ENCODE results near the gene CERS6.

The CERS6 gene

DNA sequence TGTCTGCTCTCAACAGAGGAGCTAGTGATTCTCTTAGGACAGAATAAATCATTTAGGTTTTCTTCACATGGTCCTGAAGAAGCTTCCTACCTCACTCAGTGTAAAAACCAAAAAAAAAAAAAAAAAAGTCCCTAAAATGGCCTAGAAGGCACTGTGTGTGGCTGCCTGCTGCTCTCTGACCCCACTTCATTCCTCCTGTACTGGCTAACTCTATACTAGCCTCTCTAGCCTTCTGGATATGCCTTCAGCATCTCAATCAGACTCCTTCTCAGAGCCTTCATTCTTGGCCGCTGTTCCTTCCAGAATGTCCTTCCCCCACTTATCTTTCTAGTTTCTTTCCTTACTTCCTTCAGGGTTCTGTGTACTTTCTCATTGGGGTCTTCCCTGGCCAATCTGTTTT is 82.1 kb downstream of the CERS6 start:
- TF ChIP-seq GATA2 (IDR thresholded peaks at IDR 0.05; ENCODE audit: low read depth, low read length) (no peak), GATA3 (IDR thresholded peaks at IDR 0.05; ENCODE audit: low read depth, low read length) (no peak)

- no peak for TF ChIP-seq GATA2 (IDR thresholded peaks at IDR 0.05; ENCODE audit: low read depth, low read length)
Observed at GRCh38 chr2:168538534-168538933, 82.5 kb downstream of the CERS6 start.

GRCh38 chr2:168539945-168540344 is 83.9 kb downstream of the CERS6 start:
- TF ChIP-seq GATA2 (IDR thresholded peaks at IDR 0.05; ENCODE audit: low read depth, low read length): no peak
- TF ChIP-seq GATA3 (IDR thresholded peaks at IDR 0.05; ENCODE audit: low read depth, low read length): no peak

GRCh38 chr2:168541858-168542257 is 85.8 kb downstream of the CERS6 start:
- TF ChIP-seq GATA2 (IDR thresholded peaks at IDR 0.05; ENCODE audit: low read depth, low read length) (no peak), GATA3 (IDR thresholded peaks at IDR 0.05; ENCODE audit: low read depth, low read length) (no peak)

DNA sequence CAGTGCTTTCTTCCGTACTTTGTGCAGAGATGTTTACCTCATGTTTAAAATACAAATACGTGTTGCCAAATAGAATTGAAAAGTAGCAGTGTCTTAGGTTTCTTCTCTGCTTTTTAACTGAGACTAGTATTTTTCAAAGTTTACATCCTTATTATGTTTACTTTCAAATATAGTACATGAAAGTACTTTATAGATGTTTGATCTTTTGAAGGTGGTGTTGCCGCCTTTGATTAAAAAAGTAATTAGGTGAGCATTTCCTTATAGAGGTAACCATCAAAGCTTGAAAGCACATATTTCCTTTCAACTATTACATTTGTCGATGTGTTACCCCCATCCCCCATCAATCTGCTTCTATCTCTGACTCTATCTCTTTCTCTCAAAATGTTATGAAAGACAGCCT is 87.0 kb downstream of the CERS6 start:
- no peak for TF ChIP-seq GATA2 (IDR thresholded peaks at IDR 0.05; ENCODE audit: low read depth, low read length)
- TF ChIP-seq GATA3 (IDR thresholded peaks at IDR 0.05; ENCODE audit: low read depth, low read length): no peak

DNA sequence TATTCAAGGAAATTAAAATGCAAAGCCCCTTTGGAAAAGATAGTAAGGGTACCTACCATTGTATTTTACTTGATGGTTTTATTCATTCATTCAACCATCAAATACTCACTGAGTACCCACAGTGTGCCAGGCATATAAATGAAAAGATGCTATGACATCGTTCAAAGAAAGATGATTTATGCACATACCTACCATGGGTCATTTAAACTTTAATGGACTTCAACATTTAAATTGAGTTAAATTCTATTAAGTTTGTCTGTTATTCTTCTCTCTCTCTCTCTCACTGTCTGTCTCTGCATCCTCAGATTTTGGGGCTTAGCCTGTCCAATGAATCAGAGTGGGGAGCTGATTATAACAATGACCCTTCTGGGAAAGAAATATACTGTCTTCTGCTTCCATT is 87.9 kb downstream of the CERS6 start:
- TF ChIP-seq GATA2 (IDR thresholded peaks at IDR 0.05; ENCODE audit: low read depth, low read length) (no peak), GATA3 (IDR thresholded peaks at IDR 0.05; ENCODE audit: low read depth, low read length) (no peak)

- TF ChIP-seq GATA3 (IDR thresholded peaks at IDR 0.05; ENCODE audit: low read depth, low read length) (no peak), GATA2 (IDR thresholded peaks at IDR 0.05; ENCODE audit: low read depth, low read length) (no peak)
Observed at GRCh38 chr2:168545439-168546082, 89.5 kb downstream of the CERS6 start.

DNA sequence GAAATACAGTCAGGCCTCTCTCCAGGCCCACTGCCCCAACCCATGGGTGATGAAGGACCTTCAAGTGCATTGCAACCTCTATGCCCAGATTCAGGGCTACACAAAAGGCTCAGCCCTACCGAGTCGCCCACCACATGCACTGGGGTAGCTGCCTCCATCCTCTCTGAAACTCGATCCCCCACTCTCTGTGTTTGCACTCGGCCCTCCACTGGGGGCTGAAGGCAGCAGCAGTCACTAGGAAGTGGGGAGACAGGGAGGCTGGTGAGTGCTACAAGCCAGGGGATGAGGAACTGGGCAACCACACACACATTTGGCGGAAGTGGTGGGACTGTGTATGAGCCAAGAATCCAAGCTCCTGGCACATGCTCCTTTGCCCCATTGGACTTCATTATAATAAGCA is 94.6 kb downstream of the CERS6 start:
- TF ChIP-seq GATA3 (IDR thresholded peaks at IDR 0.05; ENCODE audit: low read depth, low read length) (no peak), GATA2 (IDR thresholded peaks at IDR 0.05; ENCODE audit: low read depth, low read length) (no peak)

DNA sequence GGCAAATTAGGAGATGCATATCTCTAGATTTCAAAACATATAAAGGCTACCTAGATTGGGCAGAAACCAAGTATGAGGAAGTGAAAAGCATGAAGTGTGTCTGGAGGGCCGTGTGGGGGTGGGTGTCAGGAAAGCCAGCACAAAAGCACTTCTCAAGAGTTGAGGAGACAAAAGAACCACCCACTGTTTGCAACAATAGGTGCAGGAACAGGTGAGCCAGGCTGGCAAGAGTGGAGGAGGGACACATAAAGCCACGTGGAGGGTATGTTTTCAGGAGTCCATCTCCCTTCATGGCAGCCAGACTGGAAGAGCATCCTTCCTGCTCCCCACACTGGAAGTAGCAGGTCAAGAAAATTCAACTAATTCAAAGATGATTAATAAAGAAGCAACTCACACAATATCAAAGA is 96.4 kb downstream of the CERS6 start:
- TF ChIP-seq GATA2 (IDR thresholded peaks at IDR 0.05; ENCODE audit: low read depth, low read length) (no peak), GATA3 (IDR thresholded peaks at IDR 0.05; ENCODE audit: low read depth, low read length) (no peak)

DNA sequence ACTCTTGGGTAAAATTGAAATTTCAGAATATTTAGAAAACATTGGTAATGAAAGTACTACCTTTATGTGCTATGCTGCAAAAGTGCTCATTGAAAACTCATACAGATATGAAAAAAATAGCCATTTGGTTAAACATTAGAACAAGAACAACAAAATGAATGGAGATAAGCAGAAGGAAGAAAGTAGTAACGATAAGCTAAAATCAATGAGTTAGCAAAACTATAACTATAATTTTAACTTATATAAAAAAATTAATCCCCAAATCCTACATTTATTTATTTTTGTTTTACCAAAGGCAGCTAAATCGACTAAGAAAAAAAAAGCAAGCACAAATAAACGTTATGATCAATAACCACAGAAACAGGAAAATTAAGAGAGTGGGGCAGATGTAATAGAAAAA is 99.2 kb downstream of the CERS6 start:
- no peak for TF ChIP-seq GATA2 (IDR thresholded peaks at IDR 0.05; ENCODE audit: low read depth, low read length)
- TF ChIP-seq GATA3 (IDR thresholded peaks at IDR 0.05; ENCODE audit: low read depth, low read length): no peak

DNA sequence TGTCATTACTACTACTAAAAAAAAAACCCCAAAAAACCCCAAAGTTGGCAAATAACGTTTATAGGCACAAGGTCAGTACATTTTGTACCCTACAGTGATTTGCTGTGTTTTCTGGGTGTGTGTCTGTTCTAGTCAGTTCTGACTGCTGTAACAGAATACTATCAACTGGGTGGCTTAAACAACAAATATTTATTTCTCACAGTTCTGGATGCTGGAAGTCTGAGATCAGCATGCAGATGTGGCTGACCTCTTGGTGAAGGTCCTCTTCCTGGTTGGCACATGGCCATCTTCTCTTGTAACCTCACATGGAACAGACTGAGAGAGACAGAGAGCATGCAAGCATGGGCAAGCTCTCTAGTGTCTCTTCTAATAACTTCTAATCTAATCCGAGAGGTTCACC is 103.1 kb downstream of the CERS6 start:
- no peak for TF ChIP-seq GATA3 (IDR thresholded peaks at IDR 0.05; ENCODE audit: low read depth, low read length)

DNA sequence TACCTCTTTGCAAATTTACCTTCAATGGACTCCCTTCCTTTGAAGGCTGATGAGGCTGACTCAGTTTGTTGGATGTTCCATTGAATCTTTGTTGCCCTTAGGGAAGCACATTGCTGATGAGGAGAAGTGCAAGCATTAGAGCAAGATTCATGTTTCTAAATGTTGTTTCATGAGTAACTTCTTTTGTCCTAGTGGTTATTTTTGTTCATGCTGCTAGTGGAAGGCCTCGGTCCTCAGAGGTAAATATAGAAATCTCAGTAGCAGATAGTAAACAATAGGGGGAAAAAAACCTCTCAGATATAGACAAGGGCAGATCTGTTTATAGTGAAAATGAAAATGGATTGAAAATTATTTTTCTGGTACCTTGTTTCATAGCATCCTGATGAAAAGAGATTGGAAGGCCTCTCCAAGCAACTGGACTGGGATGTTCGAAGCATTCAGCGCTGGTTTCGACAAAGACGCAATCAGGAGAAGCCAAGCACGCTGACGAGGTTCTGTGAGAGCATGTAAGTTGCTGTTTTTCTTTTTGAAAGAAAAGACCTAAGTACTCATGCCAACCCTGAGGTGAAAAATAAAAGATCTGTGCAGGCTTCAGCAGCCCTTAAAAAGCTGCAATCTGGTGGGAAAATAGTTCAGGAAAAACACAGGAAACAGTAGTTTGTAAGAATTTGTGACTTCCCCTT is 104.9 kb downstream of the CERS6 start:
- TF ChIP-seq GATA3 (IDR thresholded peaks at IDR 0.05; ENCODE audit: low read depth, low read length) (no peak), GATA2 (IDR thresholded peaks at IDR 0.05; ENCODE audit: low read depth, low read length) (no peak)

DNA sequence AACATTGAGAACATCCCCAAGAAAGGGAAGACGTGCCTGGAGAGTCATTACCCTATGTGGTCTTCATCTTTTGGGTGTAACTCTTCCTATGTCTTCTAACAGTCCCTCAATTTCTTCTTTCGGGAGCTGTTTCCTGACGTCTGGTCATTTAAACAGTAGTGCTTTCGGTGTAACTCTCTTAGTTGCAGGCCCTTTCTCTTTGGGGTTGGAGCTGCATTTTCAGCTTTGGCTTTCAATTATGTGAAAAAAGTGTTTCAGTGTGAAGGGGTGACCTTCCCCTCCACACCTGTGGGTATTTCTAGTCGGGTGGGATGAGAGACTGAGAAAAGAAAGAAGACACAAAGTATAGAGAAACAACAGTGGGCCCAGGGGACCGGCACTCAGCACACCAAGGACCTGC is 105.9 kb downstream of the CERS6 start:
- TF ChIP-seq GATA2 (IDR thresholded peaks at IDR 0.05; ENCODE audit: low read depth, low read length) (no peak), GATA3 (IDR thresholded peaks at IDR 0.05; ENCODE audit: low read depth, low read length) (no peak)

GRCh38 chr2:168562971-168563370 is 106.9 kb downstream of the CERS6 start:
- TF ChIP-seq GATA2 (IDR thresholded peaks at IDR 0.05; ENCODE audit: low read depth, low read length) (no peak), GATA3 (IDR thresholded peaks at IDR 0.05; ENCODE audit: low read depth, low read length) (no peak)

DNA sequence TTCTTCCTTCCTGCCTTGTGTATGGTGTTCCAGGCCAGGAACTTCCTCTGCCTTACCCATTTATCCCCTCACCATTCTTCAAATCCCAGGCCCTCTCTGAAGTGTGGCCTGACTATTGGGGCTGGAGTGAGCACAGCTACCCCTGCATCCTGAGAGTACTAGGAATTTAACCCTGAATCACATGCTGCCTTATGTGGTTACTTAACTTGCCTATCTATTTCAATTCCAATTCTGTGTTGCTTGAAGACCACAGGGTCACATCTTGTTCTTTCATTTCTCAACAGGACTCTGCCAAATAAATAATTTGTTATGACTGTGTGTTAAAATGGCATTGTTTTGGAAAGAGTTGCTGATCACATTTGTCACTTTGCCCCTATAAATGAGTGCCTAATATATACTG is 108.6 kb downstream of the CERS6 start:
- TF ChIP-seq GATA3 (IDR thresholded peaks at IDR 0.05; ENCODE audit: low read depth, low read length): no peak
- TF ChIP-seq GATA2 (IDR thresholded peaks at IDR 0.05; ENCODE audit: low read depth, low read length): no peak

DNA sequence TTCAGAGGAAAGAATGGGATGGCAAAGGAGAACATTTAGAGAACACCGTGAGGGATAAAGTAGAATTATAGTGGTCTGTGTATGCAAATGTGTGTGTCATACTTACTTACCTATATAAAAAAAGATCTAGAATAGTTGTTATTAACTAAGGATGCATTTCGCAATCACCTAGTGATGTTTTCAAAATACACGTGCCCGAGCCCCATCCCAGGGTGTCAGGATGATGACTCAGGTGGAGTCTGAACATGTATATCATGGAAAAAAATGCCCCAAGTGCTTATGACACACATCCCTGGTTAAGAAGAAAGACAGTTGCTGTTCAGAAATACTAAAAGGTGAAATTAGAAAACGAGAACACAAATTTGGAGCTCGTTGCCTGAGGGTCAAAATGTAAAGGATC is 109.0 kb downstream of the CERS6 start:
- TF ChIP-seq GATA3 (IDR thresholded peaks at IDR 0.05; ENCODE audit: low read depth, low read length) (no peak), GATA2 (IDR thresholded peaks at IDR 0.05; ENCODE audit: low read depth, low read length) (no peak)
